ENCODE data around the gene TSKS.
"Not testable (repeated sequence)": the region's sequence is repeated elsewhere in the genome, so short reads cannot be mapped to it uniquely, and the experiment has no call there.

TSKS gene

DNA sequence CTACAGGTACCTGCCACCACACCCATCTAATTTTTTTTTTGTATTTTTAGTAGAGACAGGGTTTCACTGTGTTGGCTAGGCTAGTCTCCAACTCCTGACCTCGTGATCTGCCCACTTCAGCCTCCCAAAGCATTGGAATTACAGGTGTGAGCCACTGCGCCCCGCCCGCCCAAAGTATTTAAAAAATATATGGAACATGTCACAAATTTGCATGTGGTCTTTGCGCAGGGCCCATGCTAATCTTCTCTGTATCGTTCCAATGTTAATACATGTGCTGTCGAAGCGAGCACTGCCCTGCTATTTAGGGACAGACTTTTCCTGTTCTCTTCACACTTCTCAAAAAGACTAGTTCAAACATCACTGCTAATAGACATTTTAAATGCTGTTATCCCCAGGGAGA is 1.2 kb upstream of the TSKS start:
- DNase-seq = no peak

DNA sequence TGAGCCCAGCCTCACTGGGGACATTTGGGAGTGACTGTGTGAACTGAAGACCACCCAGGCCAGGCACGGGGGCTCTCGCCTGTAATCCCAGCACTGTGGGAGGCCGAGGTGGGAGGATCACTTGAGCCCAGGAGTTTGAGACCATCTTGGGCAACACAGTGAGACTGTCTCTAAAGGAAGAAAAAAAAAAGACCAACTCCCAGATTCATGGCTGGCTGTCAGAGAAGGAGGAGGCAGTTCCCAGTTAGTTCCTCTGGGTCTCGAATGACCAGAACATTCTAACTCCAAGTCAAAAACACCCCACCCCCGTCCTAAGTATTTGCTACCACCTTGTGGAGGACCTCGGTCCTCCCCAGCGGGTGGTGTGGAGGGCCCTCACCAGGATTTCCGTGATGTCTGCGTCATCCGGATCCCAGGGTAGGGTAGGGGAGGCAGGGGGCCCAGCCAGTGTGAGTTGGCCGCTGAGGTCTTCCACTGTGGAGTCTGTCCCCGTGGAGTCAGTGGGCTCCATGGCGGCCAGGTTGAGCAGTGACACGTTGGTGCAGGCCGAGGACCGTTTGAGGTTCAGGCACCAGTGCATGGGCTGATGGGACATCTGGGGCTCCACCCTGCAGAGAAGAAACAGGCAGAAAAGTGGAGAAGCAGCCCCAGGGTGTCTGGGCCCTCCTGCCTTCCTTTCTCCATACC is 1.3 kb downstream of the TSKS start:
- DNase-seq = peak; percentile 18

DNA sequence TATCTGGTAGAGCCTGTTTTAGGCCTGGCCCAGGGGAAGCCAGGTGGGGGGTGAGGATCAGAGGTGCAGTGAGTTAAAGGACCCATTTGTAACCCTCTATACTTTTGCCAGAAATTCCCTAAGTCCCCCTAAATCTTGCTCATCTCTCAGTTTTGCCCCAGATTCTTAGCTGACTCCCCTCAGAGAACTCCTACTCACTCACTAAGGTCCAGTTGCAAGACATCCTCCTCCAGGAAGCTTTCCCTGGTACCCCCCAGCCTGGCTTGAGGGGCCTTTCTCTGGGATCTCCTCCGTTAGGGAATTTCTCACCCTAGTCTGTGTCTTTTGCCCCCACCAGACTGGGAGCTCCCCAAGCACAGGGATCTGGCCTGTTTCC is 1.9 kb downstream of the TSKS start:
- DNase-seq = no peak

DNA sequence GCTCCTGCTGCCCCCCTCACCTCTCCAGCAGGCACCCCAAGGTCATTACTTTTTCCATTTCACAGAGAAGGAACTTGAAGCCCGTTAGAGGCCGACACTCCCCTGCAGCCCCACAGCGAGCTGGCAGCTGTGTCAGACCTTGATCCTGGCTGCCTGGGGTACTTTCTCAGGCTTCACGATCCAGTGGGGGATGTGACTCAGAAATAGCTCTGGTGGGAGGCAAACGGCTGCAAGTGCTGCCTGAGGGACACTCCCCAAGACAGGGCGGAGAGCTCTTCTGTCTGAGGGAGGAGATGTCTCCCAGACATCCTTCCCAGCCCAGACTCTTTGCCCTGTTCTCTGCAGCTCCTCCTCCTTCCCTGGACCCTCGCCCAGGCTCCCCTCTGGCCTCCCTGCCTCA is 4.8 kb downstream of the TSKS start:
- DNase-seq = no peak

DNA sequence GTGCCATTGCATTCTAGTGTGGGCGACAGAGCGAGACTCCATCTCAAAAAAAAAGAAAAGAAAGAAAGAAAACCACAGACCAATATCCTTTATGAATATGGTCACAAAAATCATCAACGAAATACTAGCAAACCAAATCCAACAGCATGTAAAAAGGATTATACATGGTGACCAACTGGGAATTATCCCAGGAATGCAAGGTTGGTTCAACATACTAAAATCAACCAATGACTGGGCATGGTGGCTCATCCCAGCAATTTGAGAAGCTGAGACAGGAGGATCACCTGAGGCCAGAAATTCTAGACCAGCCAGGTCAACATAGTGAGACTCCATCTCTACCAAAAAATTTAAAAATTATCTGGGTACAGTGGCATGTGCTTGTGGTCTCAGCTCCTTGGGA is 7.2 kb downstream of the TSKS start:
- no peak for DNase-seq

DNA sequence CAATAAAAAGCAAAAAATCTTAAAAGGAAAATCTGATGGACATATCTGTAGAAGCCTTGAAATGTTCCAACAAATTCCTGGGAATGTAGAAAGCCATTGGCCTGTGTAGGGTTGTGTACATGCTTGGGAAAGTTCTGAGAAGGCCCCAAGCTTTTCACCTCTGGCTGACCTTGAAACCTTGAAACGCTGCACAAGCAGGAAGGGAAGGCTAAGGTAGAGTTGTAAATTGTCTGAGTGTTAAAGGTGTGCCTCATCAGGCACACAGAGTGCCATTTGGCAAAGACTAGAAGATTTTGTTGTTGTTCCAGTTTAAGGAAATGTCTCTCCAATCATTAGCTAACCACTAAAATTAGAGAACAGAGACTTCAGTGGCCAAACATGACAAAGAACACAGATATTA is 10.4 kb downstream of the TSKS start:
- DNase-seq = no peak

DNA sequence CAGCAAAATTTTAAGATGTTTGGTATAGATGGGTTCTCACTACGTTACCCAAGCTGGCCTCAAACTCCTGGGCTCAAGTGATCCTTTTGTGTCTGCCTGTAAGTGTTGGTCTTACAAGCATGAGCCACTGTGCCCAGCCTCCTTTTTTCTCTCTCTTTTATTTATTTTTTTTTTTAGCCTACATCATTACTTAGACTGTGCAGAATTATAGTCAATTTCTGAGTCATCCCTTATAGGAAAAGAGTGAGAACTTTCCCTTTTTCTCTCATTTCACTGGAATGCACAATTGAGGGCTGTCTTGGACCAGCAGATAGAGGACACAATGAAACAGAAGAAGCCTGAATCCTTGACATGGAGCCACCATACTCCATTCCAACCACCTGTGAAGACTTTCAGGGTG is 13.3 kb downstream of the TSKS start:
- no peak for DNase-seq

DNA sequence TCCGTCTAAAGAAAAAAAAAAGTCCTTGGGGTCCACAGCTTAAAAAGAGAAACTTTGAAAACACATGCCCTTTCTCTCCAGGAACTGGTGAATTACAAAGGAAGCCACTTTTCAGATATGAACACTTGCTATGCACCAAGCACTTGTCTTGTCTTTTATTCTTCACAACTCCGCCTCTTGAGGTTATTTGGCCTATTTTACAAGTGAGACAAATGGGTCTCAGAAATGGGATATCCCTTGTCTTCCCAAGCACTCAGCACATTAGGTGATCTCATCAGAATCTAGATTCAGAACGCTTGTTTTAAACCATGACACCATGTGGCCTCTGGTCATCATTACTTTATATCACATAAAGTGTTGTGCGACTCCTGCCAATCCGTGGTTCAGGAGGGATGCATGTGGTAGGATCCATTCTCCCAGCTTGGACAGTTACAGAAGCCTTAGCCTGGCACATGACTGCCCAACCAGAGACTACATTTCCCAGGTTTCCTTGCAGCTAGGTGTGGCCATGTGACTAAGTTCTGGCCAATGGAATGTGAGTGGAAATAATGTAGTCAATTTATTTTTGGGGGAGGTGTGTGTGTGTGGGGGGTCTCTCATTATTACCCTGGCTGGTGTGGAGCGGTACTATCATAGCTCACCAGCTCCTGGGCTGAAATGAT is 13.9 kb downstream of the TSKS start:
- DNase-seq = no peak

DNA sequence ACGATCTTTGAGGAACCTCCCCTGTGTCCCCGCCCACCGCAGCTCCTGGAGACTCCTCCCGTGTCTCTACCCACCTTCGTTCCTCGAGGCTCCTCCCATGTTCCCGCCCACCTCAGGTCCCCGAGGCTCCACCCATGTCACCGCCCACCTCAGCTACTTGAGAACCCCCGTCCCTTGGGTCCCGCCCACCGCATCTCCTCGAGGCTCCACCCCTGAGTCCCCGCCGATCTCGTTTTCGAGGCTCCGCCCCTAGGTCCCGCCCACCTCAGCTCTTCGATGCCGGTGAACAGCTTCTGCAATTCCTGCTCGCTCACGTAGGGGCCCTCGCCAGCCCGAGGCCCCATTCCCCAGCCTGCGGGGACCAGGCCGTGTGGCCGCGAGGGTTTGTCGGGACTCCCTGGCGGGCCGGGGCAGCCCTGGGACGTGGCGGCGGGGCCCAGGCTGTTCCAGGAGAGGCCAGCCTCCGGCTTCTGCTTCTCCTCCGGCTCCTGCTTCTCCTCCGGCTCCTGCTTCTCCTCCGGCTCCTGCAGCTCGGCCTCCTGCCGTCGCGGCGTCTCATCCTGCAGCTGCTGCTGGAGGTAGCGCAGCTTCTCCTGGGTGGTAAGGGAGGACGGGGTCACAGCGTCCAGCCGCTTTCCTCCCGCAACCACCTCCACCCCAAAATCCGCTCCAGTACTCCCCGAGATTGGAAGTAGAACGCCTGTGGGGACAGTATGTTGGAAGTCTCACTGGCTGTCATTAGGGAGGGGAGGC is 16.7 kb downstream of the TSKS start:
- peak; percentile 85 for DNase-seq

DNA sequence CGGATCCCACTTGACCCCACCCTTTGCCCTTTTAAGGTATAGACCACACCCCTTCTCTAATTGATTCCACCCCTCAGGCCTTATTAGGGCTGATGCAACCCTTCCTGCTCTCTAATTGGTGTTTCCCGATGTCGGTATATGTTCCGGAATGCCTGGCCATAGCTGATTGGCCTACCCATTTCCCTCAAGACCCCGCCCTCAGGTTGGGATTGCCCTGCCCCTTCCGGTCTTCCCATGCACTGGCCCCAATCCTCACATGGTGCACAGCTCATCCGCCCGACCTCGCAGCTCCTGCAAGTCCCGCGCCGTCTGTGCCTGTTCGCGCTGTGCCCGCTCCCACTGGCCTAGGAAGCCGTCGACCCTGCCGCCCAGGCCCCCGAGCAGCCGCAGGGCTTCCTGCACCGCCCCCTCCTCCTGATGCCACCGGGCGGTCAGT is 18.1 kb downstream of the TSKS start:
- DNase-seq = no peak

DNA sequence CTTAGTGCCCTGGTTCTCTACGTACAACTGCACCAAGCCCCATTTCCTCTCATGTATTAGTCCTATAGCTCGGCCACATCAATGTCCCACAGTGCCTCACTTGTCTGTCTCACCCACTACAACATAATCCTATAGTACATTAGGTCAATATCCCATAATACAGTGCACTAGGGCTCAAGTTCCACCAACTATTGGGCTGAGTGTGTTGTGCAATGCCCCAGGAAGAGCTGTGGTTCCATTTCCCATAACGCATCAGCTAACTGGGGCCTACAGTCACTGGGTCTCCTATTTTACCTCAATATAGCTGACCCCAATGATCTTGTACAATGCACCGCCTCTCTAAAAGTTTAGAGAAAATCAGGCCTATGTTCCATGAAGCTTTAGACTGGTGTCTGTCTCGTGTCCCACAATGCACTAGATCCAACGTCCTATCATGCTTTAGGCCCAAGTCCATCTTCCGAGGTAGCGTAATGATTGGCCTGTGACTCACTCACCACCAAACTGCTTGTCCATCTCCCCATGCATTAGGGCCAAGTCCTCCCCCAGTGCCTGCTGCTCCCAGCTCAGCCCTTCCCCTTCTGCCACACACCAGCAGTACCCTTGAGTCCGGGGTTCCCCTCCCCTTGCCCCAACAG is 21.8 kb downstream of the TSKS start:
- no peak for DNase-seq

DNA sequence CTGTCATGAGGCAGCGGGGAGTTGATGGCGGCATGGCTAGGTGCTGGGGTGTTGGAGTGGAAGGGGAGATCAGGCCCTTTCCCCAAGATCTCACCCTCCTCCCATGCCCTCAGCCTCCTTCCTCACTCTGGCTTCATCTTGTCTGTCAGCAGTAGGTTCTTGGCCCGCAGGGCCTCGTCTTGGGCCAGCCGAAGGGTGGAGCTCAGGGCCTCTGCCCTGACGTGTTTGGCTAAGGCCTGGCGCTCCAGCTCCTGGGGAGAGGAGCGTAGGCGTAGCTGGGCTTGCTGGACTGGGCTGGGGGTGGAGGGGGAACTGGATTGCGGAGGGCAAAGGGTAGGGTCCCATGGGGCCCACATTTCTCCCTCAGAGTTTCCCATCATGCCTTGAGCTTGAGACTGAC is 23.2 kb downstream of the TSKS start:
- DNase-seq = no peak

DNA sequence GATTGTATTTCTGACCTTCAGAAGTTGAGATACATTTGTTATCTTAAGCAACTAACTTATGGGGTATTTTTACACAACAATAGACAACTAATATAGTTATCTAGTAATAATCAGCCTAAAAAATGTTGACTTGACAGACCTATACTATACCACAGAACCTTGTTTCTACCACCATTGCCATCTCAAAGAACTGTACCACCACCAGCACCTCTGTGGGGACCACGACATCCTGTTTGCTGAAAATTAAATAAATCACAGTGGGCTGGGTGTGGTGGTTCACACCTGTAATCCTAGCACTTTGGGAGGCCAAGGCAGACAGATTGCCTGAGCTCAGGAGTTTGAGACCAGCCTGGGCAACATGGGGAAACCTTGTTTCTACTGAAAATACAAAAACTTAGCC is 24.0 kb downstream of the TSKS start:
- DNase-seq = no peak

DNA sequence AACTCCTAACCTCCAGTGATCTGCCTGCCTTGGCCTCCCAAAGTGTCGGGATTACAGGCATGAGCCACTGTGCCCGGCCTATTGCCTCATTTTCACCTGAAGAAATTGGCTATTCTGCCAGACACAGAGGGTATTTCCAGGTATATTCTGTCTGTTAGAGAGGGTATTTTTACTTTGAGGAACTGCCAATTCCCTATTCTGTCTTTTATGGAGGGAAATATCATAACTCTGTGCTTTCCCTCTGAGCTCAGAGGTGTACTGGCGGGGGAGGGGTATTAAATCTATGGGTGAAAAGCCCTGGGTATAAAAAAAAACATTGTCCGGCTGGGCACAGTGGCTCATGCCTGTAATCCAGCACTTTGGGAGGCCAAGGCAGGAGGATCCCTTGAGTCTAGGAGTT is 24.8 kb downstream of the TSKS start:
- no peak for DNase-seq

DNA sequence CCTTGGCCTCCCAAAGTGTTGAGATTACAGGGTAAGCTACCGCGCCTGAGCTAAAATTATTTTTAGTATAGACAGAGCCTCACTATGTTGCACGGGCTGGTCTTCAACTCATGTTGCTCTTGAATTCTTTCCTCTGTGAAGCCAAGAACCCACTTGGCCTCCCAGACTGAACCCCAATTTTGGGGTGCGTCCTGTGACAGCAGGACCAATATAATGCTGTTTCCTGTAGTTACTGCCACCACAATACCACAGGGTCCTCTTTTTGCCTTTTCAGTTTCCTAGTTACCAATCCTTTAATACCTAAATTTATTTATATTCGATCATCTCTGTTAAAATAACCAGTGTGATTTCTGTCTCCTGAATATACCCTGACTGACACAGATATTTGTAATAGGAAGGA is 32.9 kb downstream of the TSKS start:
- no peak for DNase-seq

DNA sequence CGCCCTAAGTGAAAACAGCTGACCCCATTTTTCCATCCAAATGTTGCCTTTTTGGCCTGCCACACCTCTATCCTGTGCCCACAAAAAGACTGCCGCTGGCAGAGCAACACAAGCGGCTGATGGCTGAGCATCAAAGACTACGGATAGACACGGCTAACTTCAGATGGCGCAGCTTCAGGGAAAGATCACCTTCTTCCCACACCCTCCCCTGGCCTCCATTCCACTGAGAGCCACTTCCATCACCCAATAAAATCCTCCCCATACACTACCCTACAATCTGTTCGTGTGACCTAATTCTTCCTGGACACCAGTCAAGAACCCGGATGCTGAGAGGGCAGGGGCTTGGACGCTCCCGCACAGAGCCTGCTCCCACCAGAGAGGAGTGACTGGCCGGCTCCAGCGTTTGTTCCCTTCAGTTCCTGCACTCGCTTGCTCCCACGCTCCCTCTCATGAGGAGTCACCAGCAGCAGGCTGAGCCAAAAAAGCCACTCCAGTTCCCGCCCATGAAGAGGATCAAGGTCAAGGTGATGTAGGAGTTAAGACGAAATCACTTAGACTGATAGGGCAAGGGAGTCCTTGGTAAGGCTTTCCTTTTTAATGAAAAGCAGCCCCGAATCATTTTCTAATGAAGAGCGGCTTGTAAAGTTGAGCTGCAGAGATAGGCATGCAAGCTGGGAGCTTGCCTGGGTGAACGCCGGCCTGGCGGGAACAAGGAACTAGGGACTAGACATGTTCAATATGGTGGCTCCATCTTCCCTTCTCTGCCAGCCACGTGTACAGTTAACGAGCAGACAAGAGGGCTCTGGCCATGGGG is 35.7 kb downstream of the TSKS start:
- DNase-seq = no peak

DNA sequence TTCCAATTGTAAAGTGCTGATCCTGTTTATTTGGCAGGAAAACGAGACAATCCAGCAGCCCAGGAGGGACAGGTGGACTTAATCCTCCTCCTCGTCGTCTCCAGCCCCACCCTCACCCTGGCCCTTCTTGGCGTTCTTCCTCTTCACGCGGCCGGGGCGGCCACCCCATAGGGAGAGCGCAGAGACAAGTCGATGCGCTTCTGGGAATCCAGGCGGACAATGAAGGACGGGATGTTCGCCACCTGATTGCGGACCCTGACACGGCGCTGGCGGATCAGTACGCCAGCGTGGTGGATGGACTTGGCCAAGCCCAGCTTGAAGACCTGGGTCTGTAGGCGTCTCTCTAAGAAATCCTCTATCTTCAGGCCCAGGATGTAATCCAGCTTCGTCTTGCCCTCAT is 43.7 kb downstream of the TSKS start:
- not testable (repeated sequence) for DNase-seq

DNA sequence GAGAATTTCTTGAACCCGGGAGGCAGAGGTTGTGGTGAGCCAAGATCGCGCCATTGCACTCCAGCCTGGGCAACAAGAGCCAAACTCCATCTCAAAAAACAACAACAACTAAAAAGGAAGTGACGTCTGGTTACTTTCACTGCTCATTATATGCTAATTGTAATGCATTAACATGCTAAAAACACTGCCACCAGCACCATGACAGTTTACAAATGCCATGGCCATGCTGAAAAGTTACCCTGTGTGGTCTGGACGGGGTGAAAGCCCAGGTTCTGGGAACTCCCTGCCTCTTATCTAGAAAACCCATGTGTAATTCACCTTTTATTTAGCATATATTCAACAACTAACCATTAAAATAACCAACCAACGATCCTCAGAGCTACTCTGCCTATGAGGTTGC is 44.1 kb downstream of the TSKS start:
- DNase-seq = no peak

DNA sequence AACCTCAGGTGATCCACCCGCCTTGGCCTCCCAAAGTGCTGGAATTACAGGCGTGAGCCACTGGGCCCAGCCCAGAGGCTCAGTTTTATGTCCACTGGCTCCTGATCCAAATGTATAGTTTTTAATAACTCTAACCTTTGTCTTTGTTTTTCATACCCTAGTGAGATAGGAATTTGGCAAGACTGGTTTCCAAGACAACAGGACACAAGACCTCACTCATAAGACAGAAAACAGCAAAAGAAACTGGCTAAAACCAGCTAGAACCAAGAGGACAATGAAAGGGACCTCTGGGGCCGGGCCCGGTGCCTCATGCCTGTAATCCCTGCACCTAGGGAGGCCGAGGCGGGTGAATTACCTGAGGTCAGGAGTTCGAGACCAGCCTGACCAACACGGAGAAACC is 44.6 kb downstream of the TSKS start:
- DNase-seq = no peak

DNA sequence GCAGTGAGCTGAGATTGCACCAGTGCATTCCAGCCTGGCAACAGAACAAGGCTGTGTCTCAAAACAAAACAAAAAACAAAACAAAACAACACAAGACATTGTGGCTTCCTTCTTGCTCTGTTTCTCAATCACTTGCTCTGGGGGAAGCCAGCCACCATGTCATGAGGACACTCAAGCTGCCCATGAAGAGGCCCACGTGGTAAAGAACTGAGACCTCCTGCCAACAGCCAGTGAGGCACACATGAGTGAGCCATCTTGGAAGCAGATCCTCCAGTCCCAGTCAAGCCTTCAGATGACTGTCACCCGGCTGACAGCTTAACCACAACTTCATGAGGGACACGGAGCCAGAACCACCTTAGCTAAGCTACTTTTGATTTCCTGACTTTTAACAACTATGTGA is 47.0 kb downstream of the TSKS start:
- DNase-seq = no peak

DNA sequence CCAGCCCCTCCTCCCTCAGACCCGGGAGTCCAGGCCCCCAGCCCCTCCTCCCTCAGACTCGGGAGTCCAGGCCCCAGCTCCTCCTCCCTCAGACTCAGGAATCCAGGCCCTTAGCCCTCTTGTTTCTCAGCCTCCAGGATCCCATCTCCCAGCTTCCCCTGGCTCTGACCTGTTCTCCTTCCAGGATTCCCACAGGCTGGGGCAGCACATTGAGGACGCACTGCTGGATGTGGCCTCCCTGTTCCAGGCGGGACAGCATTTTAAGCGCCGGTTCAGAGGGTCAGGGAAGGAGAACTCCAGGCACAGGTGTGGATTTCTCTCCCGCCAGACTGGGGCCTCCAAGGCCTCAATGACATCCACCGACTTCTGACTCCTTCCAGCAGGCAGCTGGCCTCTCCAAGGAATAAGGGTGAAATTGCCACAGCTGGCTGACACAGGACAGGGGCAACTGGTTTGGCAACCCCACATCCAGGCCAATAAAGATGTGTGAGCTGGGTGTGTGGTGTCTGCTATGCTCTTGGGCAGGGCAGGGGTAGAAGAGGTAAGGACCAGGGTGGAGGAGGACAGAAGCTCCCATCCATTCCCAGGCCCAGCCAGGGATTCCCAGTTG is 49.8 kb downstream of the TSKS start:
- no peak for DNase-seq

DNA sequence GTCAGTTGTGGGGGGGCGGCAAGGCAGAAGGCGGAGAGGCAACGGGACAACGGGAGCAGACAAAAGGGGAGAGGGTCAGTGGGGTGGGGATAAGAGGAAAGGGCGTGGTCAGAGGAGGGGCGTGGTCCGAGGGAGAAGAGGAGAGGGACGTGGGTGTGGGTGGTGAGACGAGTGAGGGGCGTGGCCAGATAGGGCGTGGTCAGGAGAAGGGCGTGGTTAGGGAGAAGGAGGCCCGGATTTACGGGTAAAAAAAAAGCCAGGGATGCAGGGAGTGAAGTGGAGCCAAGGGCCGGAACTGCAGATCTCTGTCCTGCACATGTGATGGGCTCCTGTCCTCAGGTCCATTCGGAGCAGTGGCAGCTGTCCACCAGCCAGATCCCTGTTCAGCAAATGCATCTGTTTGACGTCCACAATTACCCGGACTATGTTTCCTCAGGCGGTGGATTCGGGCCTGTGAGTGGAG is 50.7 kb downstream of the TSKS start:
- no peak for DNase-seq

Data from activated CD4-positive, alpha-beta T cell treated with anti-CD3 and anti-CD28 coated beads for 48 hours (primary cell).